HFFc6 (cell line): ENCODE measurements around the gene NRL. TPM values are rescaled to one million over a fixed set of nuclear protein-coding genes. Genes with fewer than 3 reads are reported as not detected.

ENCODE experiments used
- DNase-seq: peaks from one replicate; pipeline ENCODE4 v3.0.0-alpha.2; 2018
- H3K27ac Mint-ChIP-seq: 2 replicates; pipeline ENCODE4 v1.8.0; 2020; ENCODE audit warnings: mild to moderate bottlenecking, mixed read lengths
- H3K27me3 Mint-ChIP-seq: 2 replicates; pipeline ENCODE4 v1.8.0; 2021; ENCODE audit warnings: mild to moderate bottlenecking, moderate library complexity, mixed read lengths; ENCODE audit not compliant: insufficient read depth
- H3K36me3 Mint-ChIP-seq: 2 replicates; pipeline ENCODE4 v1.8.0; 2021; ENCODE audit warnings: low read depth, mixed read lengths
- H3K4me1 Mint-ChIP-seq: 2 replicates; pipeline ENCODE4 v1.8.0; 2020; ENCODE audit warnings: low read depth, mixed read lengths
- H3K4me3 Mint-ChIP-seq: 2 replicates; pipeline ENCODE4 v1.8.0; 2020; ENCODE audit warnings: mild to moderate bottlenecking, moderate library complexity, mixed read lengths
- H3K9me3 Mint-ChIP-seq: 2 replicates; pipeline ENCODE4 v1.8.0; 2020; ENCODE audit warnings: mild to moderate bottlenecking, mixed read lengths
- CTCF ChIP-seq: fragments of 200-600 bp; sonication (generic); IDR thresholded peaks from 2 replicates; pipeline ENCODE4 v1.5.0; 2021; ENCODE audit warnings: antibody characterized with exemption, mild to moderate bottlenecking
- total RNA-seq, 6 experiments: library from RNA; stranded (reverse); fragmentation: NEBNext Ultra II Directional; extraction: Animal tissue kit (Norgen Biotek cat#: 25700); gene quantifications; 2 replicates in 1 of 6; 3 replicates in 5 of 6; pipeline ENCODE4 v1.2.3, GENCODE V29; 2021

NRL gene
- total RNA-seq, 6 experiments from 2014 or later, result 0.26 to 0.85 (median 0.49) TPM

GRCh38 chr14:24122416-24122815 is 7.7 kb upstream of the NRL start:
- Mint-ChIP-seq H3K4me3 (no peak overlapping the region), H3K27me3 (no peaks in the 10 kb centered on the region; the same call in 1 of the 2 replicates), H3K4me1 (no peaks in the 10 kb centered on the region), H3K9me3 (no peaks in the 10 kb centered on the region), H3K36me3 (no peaks in the 10 kb centered on the region), H3K27ac (no peak overlapping the region)
- TF ChIP-seq CTCF, result no peak
- no peak for DNase-seq

- Mint-ChIP-seq H3K9me3 (no peaks in the 10 kb centered on the region), H3K27me3 (no peaks in the 10 kb centered on the region; the same call in 1 of the 2 replicates), H3K4me1 (peaks cover 5% of the 10 kb centered on the region), H3K36me3 (0 out of 2 replicates have a peak, but pooled peaks cover 6% of the 10 kb centered on the region), H3K4me3 (no peak overlapping the region), H3K27ac (no peak overlapping the region)
- TF ChIP-seq CTCF, result no peak
- DNase-seq, result no peak
Measured at GRCh38 chr14:24121210-24121609, 6.5 kb upstream of the NRL start.

GRCh38 chr14:24119691-24120090 is 4.9 kb upstream of the NRL start:
- no peak overlapping the region for H3K4me3 Mint-ChIP-seq
- no peak for TF ChIP-seq CTCF
- H3K4me1 Mint-ChIP-seq, result peaks cover 17% of the 10 kb centered on the region
- 0 out of 2 replicates have a peak, but pooled peaks cover 6% of the 10 kb centered on the region for H3K36me3 Mint-ChIP-seq
- no peak overlapping the region for H3K27ac Mint-ChIP-seq
- H3K27me3 Mint-ChIP-seq, result no peaks in the 10 kb centered on the region; the same call in 1 of the 2 replicates
- no peak for DNase-seq
- H3K9me3 Mint-ChIP-seq, result no peaks in the 10 kb centered on the region

GRCh38 chr14:24117179-24117578 is 2.4 kb upstream of the NRL start:
- H3K27me3 Mint-ChIP-seq, result no peaks in the 10 kb centered on the region; the same call in 1 of the 2 replicates
- no peak overlapping the region for H3K27ac Mint-ChIP-seq
- H3K4me1 Mint-ChIP-seq, result peaks cover 17% of the 10 kb centered on the region
- no peaks in the 10 kb centered on the region for H3K9me3 Mint-ChIP-seq
- no peak for DNase-seq
- no peak overlapping the region for H3K4me3 Mint-ChIP-seq
- no peak for TF ChIP-seq CTCF
- 0 out of 2 replicates have a peak, but pooled peaks cover 6% of the 10 kb centered on the region for H3K36me3 Mint-ChIP-seq

- Mint-ChIP-seq H3K9me3 (no peaks in the 10 kb centered on the region), H3K36me3 (0 out of 2 replicates have a peak, but pooled peaks cover 6% of the 10 kb centered on the region), H3K4me3 (peak overlapping the region; percentile 97), H3K27ac (no peak overlapping the region; the same call in 1 of the 2 replicates), H3K27me3 (no peaks in the 10 kb centered on the region; the same call in 1 of the 2 replicates), H3K4me1 (peaks cover 17% of the 10 kb centered on the region)
- no peak for TF ChIP-seq CTCF
- DNase-seq, result no peak
Measured at GRCh38 chr14:24116128-24116814, 1.5 kb upstream of the NRL start.
